HG02885 (cell line): ENCODE data around the gene STK35.

Source experiments
- ATAC-seq: cut with Tn5 transposase; IDR thresholded peaks from one replicate; pipeline ENCODE4 v1.9.1; 2021; ENCODE audit warnings: mild to moderate bottlenecking; ENCODE audit not compliant: unreplicated experiment, poor library complexity

The STK35 gene

GRCh38 chr20:2132461-2132901 is 30.9 kb downstream of the STK35 start:
- ATAC-seq = no peak

- no peak for ATAC-seq
Measured at GRCh38 chr20:2133318-2134183, 31.9 kb downstream of the STK35 start.

GRCh38 chr20:2135013-2135412 is 33.4 kb downstream of the STK35 start:
- ATAC-seq = no peak

- no peak for ATAC-seq
Measured at GRCh38 chr20:2136275-2136674, 34.6 kb downstream of the STK35 start.

- no peak for ATAC-seq
Measured at GRCh38 chr20:2137552-2138201, 36.0 kb downstream of the STK35 start.

- no peak for ATAC-seq
Measured at GRCh38 chr20:2138396-2138795, 36.8 kb downstream of the STK35 start.

GRCh38 chr20:2139250-2139649 is 37.6 kb downstream of the STK35 start:
- no peak for ATAC-seq

- no peak for ATAC-seq
Measured at GRCh38 chr20:2139736-2140135, 38.1 kb downstream of the STK35 start.

GRCh38 chr20:2140561-2140960 is 38.9 kb downstream of the STK35 start:
- ATAC-seq = no peak

- ATAC-seq = no peak
Measured at GRCh38 chr20:2141600-2142575, 40.3 kb downstream of the STK35 start.

GRCh38 chr20:2142649-2143048 is 41.0 kb downstream of the STK35 start:
- no peak for ATAC-seq

GRCh38 chr20:2143594-2143993 is 42.0 kb downstream of the STK35 start:
- ATAC-seq = no peak

GRCh38 chr20:2144850-2145249 is 43.2 kb downstream of the STK35 start:
- no peak for ATAC-seq

GRCh38 chr20:2145376-2145775 is 43.7 kb downstream of the STK35 start:
- no peak for ATAC-seq

GRCh38 chr20:2146080-2146867 is 44.6 kb downstream of the STK35 start:
- no peak for ATAC-seq

GRCh38 chr20:2149507-2149906 is 47.9 kb downstream of the STK35 start:
- no peak for ATAC-seq

GRCh38 chr20:2150660-2151059 is 49.0 kb downstream of the STK35 start:
- ATAC-seq = no peak

GRCh38 chr20:2151858-2152281 is 50.2 kb downstream of the STK35 start:
- ATAC-seq = no peak

GRCh38 chr20:2152317-2152716 is 50.7 kb downstream of the STK35 start:
- no peak for ATAC-seq

GRCh38 chr20:2153326-2153725 is 51.7 kb downstream of the STK35 start:
- ATAC-seq = no peak
